HG02759 (cell line): ENCODE measurements around the gene HARS1.
"Not testable (repeated sequence)": the region's sequence is repeated elsewhere in the genome, so short reads cannot be mapped to it uniquely, and the experiment has no call there.

ENCODE experiments used
- ATAC-seq: cut with Tn5 transposase; IDR thresholded peaks from one replicate; pipeline ENCODE4 v1.9.1; 2021; ENCODE audit warnings: mild to moderate bottlenecking, moderate library complexity; ENCODE audit not compliant: unreplicated experiment

The HARS1 gene

GRCh38 chr5:140633501-140633900, 57.7 kb downstream of the HARS1 start:
- ATAC-seq, result no peak

GRCh38 chr5:140633021-140633471, 58.1 kb downstream of the HARS1 start, which contains the start of gene CD14:
Gene CD14, minus strand, starts transcription at chr5:140633175. Its CDS starts 104 bp downstream, at chr5:140633071.
- peak; percentile 10 for ATAC-seq

GRCh38 chr5:140632366-140633020, 58.7 kb downstream of the HARS1 start:
- ATAC-seq, result peak; percentile 61

- ATAC-seq, result peak; percentile 55
Observed at GRCh38 chr5:140631831-140632365, 59.3 kb downstream of the HARS1 start.

- no peak for ATAC-seq
Observed at GRCh38 chr5:140631036-140631417, 60.1 kb downstream of the HARS1 start.

- no peak for ATAC-seq
Observed at GRCh38 chr5:140630292-140631035, 60.7 kb downstream of the HARS1 start.

- ATAC-seq, result no peak
Observed at GRCh38 chr5:140628711-140629110, 62.5 kb downstream of the HARS1 start.

- ATAC-seq, result no peak
Observed at GRCh38 chr5:140627972-140628371, 63.2 kb downstream of the HARS1 start.

GRCh38 chr5:140624886-140625285, 66.3 kb downstream of the HARS1 start:
- ATAC-seq, result not testable (repeated sequence)
